HepG2 (cell line): Measurements from ENCODE around the gene ATRNL1. TPM values are rescaled to one million over a fixed set of nuclear protein-coding genes. Genes with fewer than 3 reads are reported as not detected.

Source experiments
- ATAC-seq: fragments of 200-7000 bp; cut with Tn5 transposase; 3 replicates; pipeline ENCODE4 v1.9.1; 2020; ENCODE audit warnings: mild to moderate bottlenecking, moderate library complexity
- BruUV-seq: library from RNA; stranded (reverse); fragments of 400-500 nt; replicated peaks from 2 replicates; lab custom pipeline; 2021; lab: Mats Ljungman, UMichigan
- CTCF ChIA-PET: fragments of 300-600 bp; formaldehyde crosslinking; extraction: SDS; loops from one replicate; lab custom pipeline; 2021; ENCODE audit warnings: low total read pairs, inconsistent platforms, low intra/inter-chr PET ratio; lab: Yijun Ruan, JAX
- POLR2A ChIA-PET: fragments of 350-600 bp; sonication (Branson Sonifier 250); formaldehyde crosslinking; loops from one replicate; lab custom pipeline; 2020; ENCODE audit warnings: antibody characterized with exemption, inconsistent platforms; lab: Yijun Ruan, JAX
- DNase-seq: peaks from one replicate; pipeline ENCODE4 v3.0.0-alpha.2; 2015; ENCODE audit warnings: low spot score
- FAIRE-seq: peaks from 3 replicates; lab custom pipeline; 2011; peaks lifted over from hg19 to GRCh38; lab: Jason Lieb, UNC
- H2AFZ ChIP-seq: one replicate; pipeline ENCODE4 v1.6.1; 2011; ENCODE audit warnings: low read length, inconsistent platforms
- H3K27ac ChIP-seq: fragments of 300-600 bp; 3 replicates; pipeline ENCODE4 v1.8.0; 2011; ENCODE audit warnings: mixed run types, mild to moderate bottlenecking, mixed read lengths, low read length, inconsistent platforms; ENCODE audit not compliant: insufficient read depth; ENCODE audit errors: extremely low read length
- H3K27me3 ChIP-seq, 2 experiments: fragments of 200-600 bp in 1 of 2; 2 replicates in 1 of 2; 3 replicates in 1 of 2; pipeline versions ENCODE4 v1.6.0 to v1.8.0; 2011; ENCODE audit warnings: low read length in 2 of 2, mild to moderate bottlenecking in 2 of 2, moderate library complexity in 2 of 2, inconsistent platforms in 1 of 2; ENCODE audit not compliant: insufficient read depth in 2 of 2, control insufficient read depth in 1 of 2
- H3K36me3 ChIP-seq, 2 experiments: fragments of 200-600 bp in 1 of 2; replicated peaks in 1 of 2; 2 replicates in 1 of 2; 3 replicates in 1 of 2; pipeline versions ENCODE4 v1.5.1 to v1.8.0; 2011; ENCODE audit warnings: low read length in 2 of 2, inconsistent platforms in 1 of 2; ENCODE audit not compliant: insufficient read depth in 2 of 2, control insufficient read depth in 1 of 2
- H3K4me1 ChIP-seq: 2 replicates; pipeline ENCODE4 v1.5.1; 2012; ENCODE audit warnings: low read length, inconsistent platforms; ENCODE audit not compliant: insufficient read depth
- H3K4me2 ChIP-seq: 2 replicates; pipeline ENCODE4 v1.6.0; 2011; ENCODE audit warnings: low read depth, low read length, inconsistent platforms
- H3K4me3 ChIP-seq, 3 experiments: fragments of 200-600 bp in 1 of 3; sonication (generic), shearing (Covaris generic) in 1 of 3; replicated peaks in 1 of 3; 2 replicates each; pipeline ENCODE4 v1.5.1; 2011 to 2016; ENCODE audit warnings: low read length in 3 of 3, inconsistent platforms in 2 of 3, low read depth in 2 of 3, mild to moderate bottlenecking in 2 of 3, control low read depth in 1 of 3, mixed read lengths in 1 of 3; ENCODE audit not compliant: insufficient read depth in 1 of 3
- H3K79me2 ChIP-seq: one replicate; pipeline ENCODE4 v1.6.1; 2011; ENCODE audit warnings: low read length, inconsistent platforms; ENCODE audit not compliant: insufficient read depth
- H3K9ac ChIP-seq: 2 replicates; pipeline ENCODE4 v1.6.0; 2011; ENCODE audit warnings: mild to moderate bottlenecking, low read depth, low read length, inconsistent platforms; ENCODE audit not compliant: insufficient read depth
- H3K9me3 ChIP-seq: 2 replicates; pipeline ENCODE4 v1.5.1; 2012; ENCODE audit warnings: mild to moderate bottlenecking, low read length
- H4K20me1 ChIP-seq: 2 replicates; pipeline ENCODE4 v1.6.0; 2011; ENCODE audit warnings: inconsistent platforms, mild to moderate bottlenecking, low read length, moderate library complexity; ENCODE audit not compliant: insufficient read depth
- FLYWCH1 ChIP-seq: sonication (generic); formaldehyde crosslinking; IDR thresholded peaks from 2 replicates; pipeline ENCODE4 v1.8.1; 2023; ENCODE audit warnings: mild to moderate bottlenecking, missing genetic modification reagents
- GATAD1 ChIP-seq: IDR thresholded peaks from 2 replicates; pipeline ENCODE4 v1.6.1; 2016; ENCODE audit warnings: missing genetic modification reagents, missing compliant biosample characterization
- HNF4A ChIP-seq: sonication (generic); formaldehyde crosslinking; IDR thresholded peaks from 2 replicates; pipeline ENCODE4 v1.4.0; 2020; ENCODE audit warnings: missing genetic modification reagents
- ISX ChIP-seq: sonication (generic); formaldehyde crosslinking; conservative IDR thresholded peaks from 2 replicates; pipeline ENCODE4 v1.5.0; 2020; ENCODE audit warnings: missing genetic modification reagents
- KDM1A ChIP-seq: IDR thresholded peaks from 2 replicates; pipeline ENCODE4 v1.6.1; 2016; ENCODE audit warnings: missing compliant biosample characterization
- NR2F6 ChIP-seq, 2 experiments: IDR thresholded peaks; 2 replicates each; pipeline ENCODE4 v1.6.1; 2016; ENCODE audit warnings: antibody characterized with exemption in 1 of 2, mild to moderate bottlenecking in 1 of 2
- SNAPC2 ChIP-seq: sonication (generic); formaldehyde crosslinking; IDR thresholded peaks from 2 replicates; pipeline ENCODE4 v1.8.1; 2022; ENCODE audit warnings: mild to moderate bottlenecking, missing genetic modification reagents
- TEAD3 ChIP-seq: optimal IDR thresholded peaks from 2 replicates; pipeline ENCODE3; 2016; ENCODE audit warnings: borderline replicate concordance
- TGIF2 ChIP-seq: IDR thresholded peaks from 2 replicates; pipeline ENCODE4 v1.6.1; 2016; ENCODE audit warnings: control low read depth, missing compliant biosample characterization
- THYN1 ChIP-seq: sonication (generic); formaldehyde crosslinking; IDR thresholded peaks from 2 replicates; pipeline ENCODE4 v1.8.1; 2023; ENCODE audit warnings: low read depth, mild to moderate bottlenecking, moderate library complexity, missing genetic modification reagents, borderline replicate concordance
- ZFP90 ChIP-seq: sonication (generic); formaldehyde crosslinking; IDR thresholded peaks from 2 replicates; pipeline ENCODE4 v1.8.0; 2022; ENCODE audit warnings: missing genetic modification reagents, mild to moderate bottlenecking, inconsistent platforms, borderline replicate concordance
- ZNF253 ChIP-seq: sonication (generic); formaldehyde crosslinking; IDR thresholded peaks from 2 replicates; pipeline ENCODE4 v1.8.0; 2022; ENCODE audit warnings: mild to moderate bottlenecking, missing genetic modification reagents, borderline replicate concordance
- ZNF296 ChIP-seq: sonication (generic); formaldehyde crosslinking; conservative IDR thresholded peaks from 2 replicates; pipeline ENCODE4 v1.5.0; 2020; ENCODE audit warnings: mild to moderate bottlenecking, missing genetic modification reagents
- ZNF33B ChIP-seq: sonication (generic); formaldehyde crosslinking; IDR thresholded peaks from 2 replicates; pipeline ENCODE4 v1.5.1; 2020; ENCODE audit warnings: mild to moderate bottlenecking, missing genetic modification reagents
- ZNF589 ChIP-seq: sonication (generic); formaldehyde crosslinking; conservative IDR thresholded peaks from 2 replicates; pipeline ENCODE4 v1.8.0; 2022; ENCODE audit warnings: mild to moderate bottlenecking, moderate library complexity, missing genetic modification reagents
- ZNF773 ChIP-seq: sonication (generic); formaldehyde crosslinking; IDR thresholded peaks from 2 replicates; pipeline ENCODE4 v1.4.0; 2020; ENCODE audit warnings: missing genetic modification reagents, borderline replicate concordance
- ZNF777 ChIP-seq: sonication (generic); formaldehyde crosslinking; IDR thresholded peaks from 2 replicates; pipeline ENCODE4 v1.4.0; 2020; ENCODE audit warnings: missing genetic modification reagents
- WGBS: methylation state at CpG from one replicate; pipeline ENCODE4 v1.1.6; 2017; ENCODE audit warnings: low lambda C conversion rate; 5-methylcytosine and 5-hydroxymethylcytosine counted together
- in situ Hi-C: cut with HindIII; loops from 2 replicates; pipeline ENCODE4 v1.10.0; 2017; ENCODE audit warnings: low pct_unique_long_range_greater_than_20kb; ENCODE audit not compliant: extremely low pct_ligation_motif_present
- intact Hi-C: fragments of 100-400 bp; cut with micrococcal nuclease; formaldehyde crosslinking; loops from one replicate; pipeline ENCODE4 v1.10.0; 2022; ENCODE audit not compliant: unreplicated experiment
- polyA plus RNA-seq, 8 experiments: library from polyadenylated mRNA; depleted of rRNA in 3 of 8; stranded (reverse) in 7 of 8; unstranded in 1 of 8; fragments of >200 nt; fragmentation: Illumina TruSeq in 4 of 8; extraction: Trizol in 4 of 8; gene quantifications; 2 replicates each; pipeline versions ENCODE4 v1.2.1 to v1.2.3, GENCODE V29; 2011 to 2016; ENCODE audit warnings: low read depth in 4 of 8, missing spikeins in 1 of 8, mixed read lengths in 1 of 8; ENCODE audit not compliant: insufficient read depth in 1 of 8
- total RNA-seq, 5 experiments: library from RNA; depleted of rRNA; stranded (reverse); fragments of >200 nt; fragmentation: Illumina TruSeq; extraction: Trizol; gene quantifications; 2 replicates each; pipeline ENCODE4 v1.2.3, GENCODE V29; 2016; ENCODE audit warnings: low read depth in 1 of 5
- TF ChIP-seq, protein P1 (sequence below): IDR thresholded peaks from 2 replicates; pipeline ENCODE4 v1.6.1; 2012; ENCODE audit warnings: inconsistent platforms

ATRNL1 gene
- total and polyA plus RNA-seq, 2 of the 13 experiments (the other 11 are each of a cell fraction or from before 2014, with no cell fraction given): 0.04 TPM; not detected in 1

- TF ChIP-seq ZNF296 (no peak), KDM1A (CRISPR knock-in tag) (no peak), TEAD3 (CRISPR knock-in tag) (no peak), ZFP90 (CRISPR knock-in tag) (no peak), ZNF253 (CRISPR knock-in tag) (no peak)
- TF ChIP-seq, protein P1, sequence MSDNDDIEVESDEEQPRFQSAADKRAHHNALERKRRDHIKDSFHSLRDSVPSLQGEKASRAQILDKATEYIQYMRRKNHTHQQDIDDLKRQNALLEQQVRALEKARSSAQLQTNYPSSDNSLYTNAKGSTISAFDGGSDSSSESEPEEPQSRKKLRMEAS: no peak
These were observed 618.1 kb downstream of the ATRNL1 start (continued) for GRCh38 chr10:115711306-115711705.

- DNase-seq (no peak), ATAC-seq (no peak), FAIRE-seq (no peak)
- intact Hi-C loops (no loop called here), in situ Hi-C loops (no loop called here)
- no peak overlapping the region for H3K4me2 ChIP-seq
- no peaks in the 10 kb centered on the region for H4K20me1 ChIP-seq
- no TSS peak for BruUV-seq
- no peaks in the 10 kb centered on the region for H3K4me1 ChIP-seq
- no peaks in the 10 kb centered on the region for H3K27me3 ChIP-seq
- no peak overlapping the region for H3K9ac ChIP-seq
- H3K4me3 ChIP-seq: no peak overlapping the region
- no peak for TF ChIP-seq SNAPC2 (CRISPR knock-in tag)
- TF ChIP-seq FLYWCH1 (CRISPR knock-in tag): no peak
- TF ChIP-seq HNF4A (CRISPR knock-in tag): no peak
- TF ChIP-seq ZNF773 (CRISPR knock-in tag): no peak
- no peak for TF ChIP-seq GATAD1 (CRISPR knock-in tag)
- TF ChIP-seq ISX (CRISPR knock-in tag): no peak
- TF ChIP-seq TGIF2: no peak
- TF ChIP-seq ZNF777 (CRISPR knock-in tag): no peak
- TF ChIP-seq ZNF589 (CRISPR knock-in tag): no peak
- TF ChIP-seq THYN1: no peak
- no peak for TF ChIP-seq ZNF33B (CRISPR knock-in tag)
- no peak for TF ChIP-seq NR2F6 (IDR thresholded peaks at IDR 0.05)
- TF ChIP-seq NR2F6 (CRISPR knock-in tag; IDR thresholded peaks at IDR 0.05): no peak
- 43% methylated on average over 2 of the region's 2 CpGs for WGBS
- H2AFZ ChIP-seq: no peak overlapping the region
- no peak overlapping the region for H3K27ac ChIP-seq
- H3K9me3 ChIP-seq: no peaks in the 10 kb centered on the region
- CTCF ChIA-PET: no interaction called here
- POLR2A ChIA-PET: no interaction called here
- H3K36me3 ChIP-seq: no peaks in the 10 kb centered on the region
- H3K79me2 ChIP-seq: no peaks in the 10 kb centered on the region
These were observed 627.0 kb downstream of the ATRNL1 start for GRCh38 chr10:115720121-115720520.
